Stimulated activated CD8-positive, alpha-beta memory T cell treated with anti-CD3 and anti-CD28 coated beads, Interleukin-15, amount 100 ng/mL, for 1 hour (primary cell): Measurements from ENCODE around the gene FBXW5.
A peak's percentile ranks its signal among the peaks of the same experiment; 100 is the strongest.

Experiments
- DNase-seq: peaks from one replicate; pipeline ENCODE4 v3.0.0-alpha.2; 2020; ENCODE audit warnings: low read depth

Gene FBXW5

DNA sequence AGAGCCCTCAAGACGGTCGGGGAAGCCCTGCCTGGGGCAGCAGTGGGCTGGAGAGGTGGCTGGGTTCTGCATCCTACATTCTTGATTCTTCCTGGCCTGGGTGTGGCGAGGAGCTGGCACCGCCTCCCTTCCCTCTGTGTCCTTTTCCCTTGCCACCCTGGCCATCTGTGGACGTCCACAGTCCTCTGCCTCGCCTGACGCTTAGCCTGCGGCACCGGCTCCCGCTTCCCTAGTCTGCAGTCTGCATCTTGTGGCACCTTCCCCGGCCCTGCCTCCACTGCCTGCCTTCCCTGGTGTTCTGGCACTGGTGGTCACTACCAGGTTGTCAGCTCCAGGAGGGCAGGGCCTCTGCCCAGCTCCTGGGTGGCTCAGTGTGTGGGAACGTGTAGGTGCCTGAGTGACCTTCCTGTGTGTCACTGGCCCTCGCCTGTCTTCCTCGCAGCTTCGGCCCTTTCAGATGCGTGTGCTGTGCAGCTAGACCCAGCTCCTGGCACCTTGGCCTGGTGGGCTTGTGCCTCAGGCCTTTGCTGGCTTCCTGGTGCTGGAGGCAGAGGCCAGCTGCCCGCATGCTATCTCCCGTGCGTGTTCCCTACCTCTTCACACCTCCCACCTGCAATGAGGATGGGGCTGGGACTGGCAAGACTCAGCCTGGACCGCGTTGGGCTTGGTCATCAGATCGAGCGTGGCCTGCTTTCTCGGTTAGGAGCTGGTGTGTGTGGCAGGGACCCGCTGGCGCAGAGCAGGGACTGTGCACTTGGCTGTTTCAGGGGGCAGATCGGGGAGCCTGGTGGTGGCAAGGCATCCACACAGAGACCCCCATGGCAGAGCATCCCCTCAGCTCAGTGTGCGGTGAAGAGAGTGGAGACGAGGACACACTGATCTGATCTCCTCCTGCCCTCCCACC lies 37.3 kb downstream of the FBXW5 start:
- no peak for DNase-seq

DNA sequence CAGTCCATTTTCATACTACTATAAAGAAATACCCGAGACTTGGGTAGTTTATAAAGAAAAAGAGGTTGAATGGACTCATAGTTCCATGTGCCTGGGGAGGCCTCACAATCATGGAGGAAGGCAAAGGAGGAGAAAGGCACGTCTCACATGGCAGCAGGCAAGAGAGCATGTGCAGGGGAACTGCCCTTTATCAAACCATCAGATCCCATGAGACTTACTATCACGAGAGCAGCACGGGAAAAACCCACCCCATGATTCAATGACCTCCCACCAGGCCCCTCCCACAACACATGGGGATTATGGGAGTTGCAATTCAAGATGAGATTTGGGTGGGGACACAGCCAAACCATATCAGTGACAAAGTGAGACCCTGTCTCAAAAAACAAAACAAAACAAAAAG lies 38.3 kb downstream of the FBXW5 start:
- DNase-seq: no peak

DNA sequence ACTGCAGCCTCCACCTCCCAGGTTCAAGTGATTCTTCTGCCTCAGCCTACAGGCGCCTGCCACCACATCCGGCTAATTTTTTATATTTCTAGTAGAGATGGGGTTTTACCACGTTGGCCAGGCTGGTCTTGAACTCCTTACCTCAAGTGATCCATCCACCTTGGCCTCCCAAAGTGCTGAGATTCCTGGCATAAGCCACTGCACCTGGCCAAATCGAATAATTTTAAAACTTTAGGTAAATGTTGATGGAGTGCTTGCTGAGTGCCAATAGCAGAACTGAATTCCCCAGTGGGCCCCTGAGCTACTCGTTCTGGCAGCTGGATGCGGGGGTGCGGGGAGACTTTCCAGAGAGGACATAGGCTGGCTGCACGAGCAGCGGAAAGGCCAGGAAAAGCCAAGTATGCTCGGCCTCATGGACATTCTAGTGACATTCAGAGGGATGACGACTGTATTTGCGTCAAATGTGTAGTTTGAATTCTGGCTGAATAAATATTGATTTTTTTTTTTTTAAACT lies 41.4 kb downstream of the FBXW5 start:
- no peak for DNase-seq

DNA sequence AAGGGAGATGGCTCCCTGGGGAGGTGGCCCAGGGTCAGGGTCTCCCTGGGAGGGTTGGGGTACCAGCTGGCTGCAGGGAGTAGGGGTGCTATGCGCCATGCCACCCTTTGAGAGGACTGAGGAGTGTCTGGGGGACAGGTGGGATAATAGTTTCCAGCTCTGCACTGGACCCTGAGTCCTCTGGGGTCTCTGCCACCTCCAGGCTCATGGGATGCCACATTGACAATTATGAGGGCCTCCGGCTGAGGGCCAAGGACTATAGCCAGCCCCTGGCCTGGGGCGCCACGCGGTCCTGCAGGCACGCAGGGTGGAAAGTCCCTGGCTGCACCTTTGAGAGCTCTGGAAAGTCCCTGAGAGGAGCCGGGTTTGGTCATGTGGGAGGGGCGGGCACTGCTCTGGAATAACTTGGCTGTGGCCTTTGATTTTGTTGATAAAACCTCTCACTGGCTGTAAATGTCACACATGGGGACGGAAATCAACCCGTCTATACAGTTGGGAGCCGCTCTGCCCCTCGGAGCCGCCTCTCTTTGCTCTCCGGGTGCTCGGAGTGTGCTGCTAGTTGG lies 42.2 kb downstream of the FBXW5 start:
- peak; percentile 60 for DNase-seq

DNA sequence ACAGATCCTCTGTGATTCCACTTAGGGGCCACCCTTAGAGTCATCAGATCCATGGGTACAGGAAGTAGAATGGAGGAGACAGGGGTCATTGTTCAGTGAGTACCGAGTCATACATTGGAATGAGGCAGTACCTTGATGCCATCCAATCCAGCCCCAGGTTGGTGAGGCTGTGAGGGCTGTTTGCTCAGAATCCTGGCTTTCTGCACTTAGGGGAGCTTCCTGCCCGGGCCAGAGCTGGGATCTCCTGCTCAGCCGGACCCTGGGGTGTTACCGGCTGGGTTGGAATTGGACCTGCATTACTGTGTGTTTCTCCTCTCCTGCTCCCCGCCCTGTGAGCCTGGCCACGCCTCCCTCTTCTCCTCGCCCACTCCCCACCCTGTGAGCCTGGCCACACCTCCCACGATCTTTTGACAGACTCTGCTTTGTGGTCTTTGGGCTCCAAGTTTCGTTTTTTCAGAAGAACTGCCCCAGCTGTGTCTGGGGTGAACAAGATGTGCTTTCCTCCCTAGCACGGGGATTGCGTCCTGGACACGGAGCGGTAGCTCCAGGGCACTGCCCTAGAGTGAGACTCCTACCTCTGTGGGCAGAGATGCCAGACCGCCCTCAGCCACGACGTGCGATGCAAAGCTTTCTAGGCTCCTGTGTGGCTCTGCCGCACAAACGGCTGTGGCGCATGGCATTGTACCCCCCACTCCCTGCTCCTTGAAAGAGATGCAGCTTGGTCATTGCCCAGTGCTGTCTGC lies 42.9 kb downstream of the FBXW5 start:
- peak; percentile 28 for DNase-seq

DNA sequence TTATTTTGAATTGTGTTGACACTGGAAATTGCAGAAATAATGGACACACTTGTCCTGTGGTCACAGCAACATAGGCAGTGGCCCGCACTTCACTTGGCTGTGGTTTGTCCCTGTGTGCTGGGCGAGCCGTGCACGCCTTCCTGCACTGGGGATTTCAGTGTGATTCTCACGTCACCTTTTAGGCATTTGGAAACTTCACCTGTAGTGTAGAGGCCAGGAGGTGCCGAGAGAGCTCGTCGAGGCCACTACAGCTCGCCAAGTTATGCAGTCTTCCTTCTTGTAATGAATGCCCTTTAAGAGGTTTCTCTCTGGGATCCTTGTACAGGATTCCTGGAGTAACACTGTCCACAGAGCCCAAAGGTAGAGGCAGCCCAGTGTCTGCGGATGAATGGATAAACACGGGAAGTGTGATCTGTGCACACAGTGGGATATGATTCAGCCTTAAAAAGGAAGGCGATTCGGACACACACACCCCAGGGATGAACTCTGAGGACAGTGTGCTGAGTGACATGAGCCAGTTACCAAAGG lies 43.5 kb downstream of the FBXW5 start:
- no peak for DNase-seq

DNA sequence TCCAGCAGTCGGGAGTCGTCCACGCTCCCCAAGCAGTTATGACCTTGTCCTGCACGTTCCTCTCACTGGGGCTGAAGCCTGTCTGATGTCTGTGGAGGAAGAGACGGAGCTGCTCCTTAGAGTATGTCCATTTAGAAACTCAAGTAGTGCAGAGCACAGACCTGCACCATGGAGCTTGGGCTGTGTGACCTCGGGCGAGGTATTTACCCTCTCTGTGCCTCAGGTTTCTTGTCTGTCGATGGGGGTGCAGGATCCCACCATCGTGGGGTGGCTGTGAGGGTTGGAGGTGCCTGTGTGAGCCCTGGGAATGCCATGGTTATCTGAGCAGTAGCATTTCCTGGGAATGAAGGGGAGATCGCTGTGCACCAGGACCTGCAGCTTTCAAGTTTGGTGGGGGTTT lies 44.0 kb downstream of the FBXW5 start:
- no peak for DNase-seq

DNA sequence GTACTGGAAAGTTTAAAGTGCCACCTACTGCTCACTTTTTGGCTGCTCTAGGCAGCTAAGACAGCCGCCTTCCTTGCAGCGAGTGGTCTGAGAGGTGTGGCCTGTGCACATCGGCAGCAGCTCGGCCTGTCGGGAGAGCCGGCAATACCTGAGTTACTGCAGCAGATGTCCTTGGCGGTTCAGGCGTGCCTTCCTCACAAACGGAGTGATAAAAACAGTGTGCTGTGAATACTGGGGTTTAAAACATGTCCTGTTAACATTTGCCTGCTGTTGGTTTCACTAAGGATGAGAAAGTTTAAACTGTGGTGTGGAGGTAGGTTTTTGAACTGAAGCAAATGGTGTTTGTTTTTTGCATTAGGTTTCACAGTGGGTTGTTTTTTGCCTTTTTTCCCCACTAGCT lies 45.3 kb downstream of the FBXW5 start:
- no peak for DNase-seq

DNA sequence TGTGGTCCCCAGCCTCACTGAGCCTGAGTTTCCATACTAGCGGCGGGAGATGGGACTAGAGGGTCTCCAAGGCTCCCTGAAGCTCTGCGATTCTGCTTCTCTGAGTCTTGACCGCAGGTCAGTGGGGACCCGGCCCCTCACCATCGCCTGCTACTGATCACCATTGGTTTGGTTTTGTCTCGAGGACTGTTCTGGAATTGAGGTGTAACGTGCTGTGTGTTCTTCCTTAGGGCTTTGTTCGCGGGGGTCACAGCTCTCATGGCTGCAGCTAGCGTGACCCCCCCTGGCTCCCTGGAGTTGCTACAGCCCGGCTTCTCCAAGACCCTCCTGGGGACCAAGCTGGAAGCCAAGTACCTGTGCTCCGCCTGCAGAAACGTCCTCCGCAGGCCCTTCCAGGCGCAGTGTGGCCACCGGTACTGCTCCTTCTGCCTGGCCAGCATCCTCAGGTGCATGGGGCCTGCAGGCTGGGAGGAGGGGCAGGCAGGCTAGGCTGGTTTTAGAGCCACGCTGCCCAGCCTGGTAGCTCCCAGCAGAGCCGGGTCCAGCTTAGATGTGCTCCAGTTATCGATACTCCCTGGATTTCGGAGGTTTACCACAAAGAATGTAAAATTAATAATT lies 45.9 kb downstream of the FBXW5 start:
- no peak for DNase-seq

DNA sequence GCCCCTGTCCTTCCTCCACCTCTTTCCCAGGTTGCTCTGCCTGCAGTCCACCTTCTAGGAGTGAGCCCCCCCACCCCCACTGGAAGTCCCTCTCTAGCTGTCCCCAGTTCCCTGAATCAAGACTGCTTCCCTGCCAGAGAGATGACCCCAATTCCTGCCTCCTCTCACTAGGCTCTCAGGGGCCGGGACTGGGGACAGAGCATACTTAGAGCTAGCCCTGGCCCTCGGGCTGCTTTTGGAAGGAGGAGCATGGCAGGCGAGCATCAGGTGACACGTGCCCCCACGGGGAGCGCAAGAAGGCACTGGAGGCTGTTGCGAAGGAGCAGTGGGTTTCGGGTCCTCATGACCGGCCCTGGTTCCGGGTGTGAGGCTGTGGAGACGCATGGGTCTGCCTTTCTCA lies 48.5 kb downstream of the FBXW5 start:
- no peak for DNase-seq

DNA sequence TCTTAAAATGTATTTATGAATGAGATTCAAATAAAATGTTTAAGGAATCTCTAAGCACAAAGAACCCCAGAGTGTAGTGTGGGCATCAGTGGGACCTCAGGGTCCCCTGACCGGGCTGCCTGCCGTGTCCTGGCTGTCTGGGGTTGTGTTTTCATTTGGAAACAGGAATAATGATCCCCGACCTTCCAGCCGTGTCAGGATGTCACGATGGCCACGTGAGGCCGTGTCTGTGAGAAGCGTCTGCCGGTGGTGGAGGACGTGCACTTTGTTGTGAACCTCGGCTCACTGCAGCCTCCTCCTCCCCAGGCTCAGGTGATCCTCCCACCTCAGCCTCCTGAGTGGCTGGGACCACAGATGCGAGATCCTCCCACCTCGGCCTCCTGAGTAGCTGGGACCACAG lies 53.9 kb downstream of the FBXW5 start:
- DNase-seq: no peak
